Parathyroid adenoma (tissue), 2 donors: ENCODE data around the gene SOAT1.

Source experiments
- H2AFZ ChIP-seq: fragments of 300-600 bp; sonication (generic); one replicate; pipeline ENCODE4 v1.7.0; 2017; ENCODE audit warnings: antibody characterized with exemption, mild to moderate bottlenecking
- H3K27ac ChIP-seq: fragments of 300-600 bp; sonication (generic); one replicate; pipeline ENCODE4 v1.7.0; 2017
- H3K27me3 ChIP-seq: fragments of 300-600 bp; sonication (generic); one replicate; pipeline ENCODE4 v1.7.0; 2017; ENCODE audit warnings: low read length; ENCODE audit not compliant: control insufficient read depth, insufficient read depth
- H3K36me3 ChIP-seq: fragments of 300-600 bp; sonication (generic); one replicate; pipeline ENCODE4 v1.7.0; 2017; ENCODE audit warnings: low read length; ENCODE audit not compliant: control insufficient read depth, insufficient read depth
- H3K4me1 ChIP-seq: fragments of 300-600 bp; sonication (generic); one replicate; pipeline ENCODE4 v1.7.0; 2017; ENCODE audit warnings: control low read depth
- H3K4me2 ChIP-seq: fragments of 300-600 bp; sonication (generic); one replicate; pipeline ENCODE4 v1.7.0; 2017; ENCODE audit warnings: low read length
- H3K4me3 ChIP-seq: fragments of 300-600 bp; sonication (generic); one replicate; pipeline ENCODE4 v1.7.0; 2017; ENCODE audit warnings: low read depth, low read length
- H3K79me2 ChIP-seq: fragments of 300-600 bp; sonication (generic); one replicate; pipeline ENCODE4 v1.7.0; 2017; ENCODE audit warnings: control low read depth
- H3K9ac ChIP-seq: fragments of 300-600 bp; sonication (generic); one replicate; pipeline ENCODE4 v1.7.0; 2017; ENCODE audit warnings: mild to moderate bottlenecking
- H3K9me3 ChIP-seq: fragments of 300-600 bp; sonication (generic); one replicate; pipeline ENCODE4 v1.7.0; 2017; ENCODE audit warnings: low read length; ENCODE audit not compliant: control insufficient read depth
- TF ChIP-seq, protein P1 (sequence below): fragments of 300-600 bp; sonication (generic); IDR thresholded peaks from one replicate; pipeline ENCODE4 v1.7.0; 2017; ENCODE audit warnings: antibody characterized with exemption, mild to moderate bottlenecking
- donor health status: primary hyperparathyroidism.

Gene SOAT1

DNA sequence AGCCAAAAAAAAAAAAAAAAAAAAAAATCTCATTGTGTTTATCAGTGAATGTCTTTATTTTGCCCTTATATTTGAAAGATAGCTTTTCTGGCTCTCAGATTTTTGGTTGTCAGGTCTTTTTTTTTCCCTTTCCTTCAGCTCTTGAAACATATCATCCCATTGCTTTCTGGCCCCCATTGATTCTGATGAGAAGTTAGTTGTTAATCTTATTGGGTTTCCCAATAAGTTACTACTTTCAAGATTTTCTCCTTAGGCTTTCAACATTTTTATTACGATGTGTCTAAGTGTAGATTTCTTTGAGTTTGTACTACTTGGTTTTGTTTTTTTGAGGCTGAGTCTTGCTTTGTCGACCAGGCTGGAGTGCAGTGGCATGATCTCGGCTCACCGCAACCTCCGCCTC lies 14.7 kb upstream of the SOAT1 start:
- Histone ChIP-seq H3K4me1 (no peaks in the 10 kb centered on the region), H3K4me2 (no peak overlapping the region), H3K9ac (no peak overlapping the region), H2AFZ (no peak overlapping the region), H3K79me2 (no peaks in the 10 kb centered on the region), H3K36me3 (no peaks in the 10 kb centered on the region), H3K27me3 (no peaks in the 10 kb centered on the region), H3K9me3 (no peaks in the 10 kb centered on the region), H3K27ac (no peak overlapping the region), H3K4me3 (no peak overlapping the region)
- TF ChIP-seq, protein P1, sequence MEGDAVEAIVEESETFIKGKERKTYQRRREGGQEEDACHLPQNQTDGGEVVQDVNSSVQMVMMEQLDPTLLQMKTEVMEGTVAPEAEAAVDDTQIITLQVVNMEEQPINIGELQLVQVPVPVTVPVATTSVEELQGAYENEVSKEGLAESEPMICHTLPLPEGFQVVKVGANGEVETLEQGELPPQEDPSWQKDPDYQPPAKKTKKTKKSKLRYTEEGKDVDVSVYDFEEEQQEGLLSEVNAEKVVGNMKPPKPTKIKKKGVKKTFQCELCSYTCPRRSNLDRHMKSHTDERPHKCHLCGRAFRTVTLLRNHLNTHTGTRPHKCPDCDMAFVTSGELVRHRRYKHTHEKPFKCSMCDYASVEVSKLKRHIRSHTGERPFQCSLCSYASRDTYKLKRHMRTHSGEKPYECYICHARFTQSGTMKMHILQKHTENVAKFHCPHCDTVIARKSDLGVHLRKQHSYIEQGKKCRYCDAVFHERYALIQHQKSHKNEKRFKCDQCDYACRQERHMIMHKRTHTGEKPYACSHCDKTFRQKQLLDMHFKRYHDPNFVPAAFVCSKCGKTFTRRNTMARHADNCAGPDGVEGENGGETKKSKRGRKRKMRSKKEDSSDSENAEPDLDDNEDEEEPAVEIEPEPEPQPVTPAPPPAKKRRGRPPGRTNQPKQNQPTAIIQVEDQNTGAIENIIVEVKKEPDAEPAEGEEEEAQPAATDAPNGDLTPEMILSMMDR: no peak

DNA sequence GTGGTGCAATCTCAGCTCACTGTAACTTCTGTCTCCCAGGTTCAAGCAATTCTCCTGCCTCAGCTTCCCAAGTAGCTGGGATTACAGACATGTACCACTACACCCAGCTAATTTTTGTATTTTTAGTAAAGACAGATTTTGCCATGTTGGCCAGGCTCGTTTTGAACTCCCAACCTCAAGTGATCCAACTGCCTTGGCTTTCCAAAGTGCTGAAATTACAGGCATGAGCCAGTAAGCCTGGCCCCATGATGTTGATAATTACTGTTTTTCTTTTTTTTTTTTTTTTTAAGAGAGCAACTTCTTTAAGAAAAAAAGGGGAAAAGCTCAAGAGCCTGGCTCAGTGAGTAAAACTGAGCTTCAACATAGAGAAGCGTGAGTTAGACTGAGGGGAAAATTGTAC lies 9.6 kb upstream of the SOAT1 start:
- H3K4me2 ChIP-seq: no peak overlapping the region
- no peaks in the 10 kb centered on the region for H3K36me3 ChIP-seq
- no peaks in the 10 kb centered on the region for H3K27me3 ChIP-seq
- TF ChIP-seq, protein P1: no peak
- no peaks in the 10 kb centered on the region for H3K4me1 ChIP-seq
- no peak overlapping the region for H3K4me3 ChIP-seq
- H3K79me2 ChIP-seq: no peaks in the 10 kb centered on the region
- H2AFZ ChIP-seq: no peak overlapping the region
- no peak overlapping the region for H3K9ac ChIP-seq
- H3K27ac ChIP-seq: no peak overlapping the region
- no peaks in the 10 kb centered on the region for H3K9me3 ChIP-seq

DNA sequence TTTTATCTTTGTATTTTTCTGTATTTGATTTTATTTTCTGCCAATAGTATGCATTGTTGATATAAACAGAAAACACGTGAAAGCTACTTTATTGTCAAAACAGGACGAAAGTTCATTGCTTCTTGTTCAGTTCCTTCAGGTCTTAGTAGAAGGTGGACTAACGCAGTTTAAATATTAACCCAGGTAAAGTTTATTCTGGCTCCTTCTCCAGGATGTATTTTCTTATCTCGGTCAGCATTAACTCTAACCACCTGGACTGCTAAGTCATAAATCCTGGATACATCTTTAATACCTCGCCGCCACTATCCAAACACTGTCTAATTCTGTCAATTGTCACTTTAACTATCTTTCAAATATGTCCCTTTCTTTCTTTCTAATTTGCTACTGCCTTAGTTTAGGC lies 5.7 kb upstream of the SOAT1 start:
- no peak overlapping the region for H3K4me3 ChIP-seq
- TF ChIP-seq, protein P1: no peak
- H3K79me2 ChIP-seq: no peaks in the 10 kb centered on the region
- H3K27ac ChIP-seq: no peak overlapping the region
- no peaks in the 10 kb centered on the region for H3K36me3 ChIP-seq
- H2AFZ ChIP-seq: no peak overlapping the region
- no peaks in the 10 kb centered on the region for H3K27me3 ChIP-seq
- H3K4me2 ChIP-seq: no peak overlapping the region
- no peaks in the 10 kb centered on the region for H3K4me1 ChIP-seq
- no peak overlapping the region for H3K9ac ChIP-seq
- H3K9me3 ChIP-seq: no peaks in the 10 kb centered on the region

DNA sequence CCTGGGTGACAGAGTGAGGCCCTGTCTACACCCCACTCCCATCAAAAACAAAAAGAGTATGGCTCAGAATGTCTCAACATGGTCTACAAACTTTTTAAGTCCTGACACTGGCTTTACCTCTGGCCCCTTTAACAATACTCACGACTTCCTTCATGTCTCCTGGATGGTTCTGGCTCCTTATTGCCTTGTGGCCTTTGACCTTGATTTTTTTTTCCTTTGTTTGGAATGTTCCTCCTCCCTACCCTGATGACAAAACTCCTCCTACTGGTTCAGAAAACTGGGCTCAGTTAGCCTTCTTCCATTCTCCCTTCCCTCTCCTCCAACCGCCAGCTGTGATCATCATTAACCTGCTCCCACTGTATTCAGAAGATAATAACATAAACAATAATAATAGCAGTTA lies 4.6 kb upstream of the SOAT1 start:
- no peaks in the 10 kb centered on the region for H3K27me3 ChIP-seq

DNA sequence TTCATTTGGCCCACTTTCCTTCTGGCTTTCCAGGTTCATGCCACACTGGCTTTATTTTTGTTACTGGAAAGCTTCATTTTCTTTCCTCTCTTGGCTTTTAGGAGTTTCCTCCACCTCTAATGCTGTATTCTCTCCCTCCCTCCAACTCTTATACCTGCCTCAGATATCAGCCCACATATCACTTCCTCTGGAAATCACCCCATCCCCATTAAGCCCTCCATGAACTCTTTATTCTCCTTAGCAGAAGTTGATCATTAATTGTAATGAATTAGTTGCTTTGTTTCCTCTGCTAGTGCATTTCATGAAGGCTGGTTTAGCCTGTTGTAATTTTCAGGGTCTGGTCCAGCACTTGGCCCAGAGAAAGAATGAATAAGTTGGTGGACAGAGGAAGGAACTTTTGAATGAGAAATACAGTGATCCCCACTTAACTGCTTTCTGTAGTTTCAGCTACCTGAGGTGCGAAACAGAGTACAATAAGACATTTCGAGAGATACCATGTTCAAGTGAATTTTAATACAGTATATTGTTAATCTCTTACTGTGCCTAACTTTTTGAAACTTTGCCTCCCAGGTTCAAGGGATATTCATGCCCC lies 1.7 kb downstream of the SOAT1 start:
- Histone ChIP-seq H3K27me3 (no peaks in the 10 kb centered on the region), H3K79me2 (peaks cover 4% of the 10 kb centered on the region), H3K4me3 (no peak overlapping the region), H3K9me3 (no peaks in the 10 kb centered on the region), H2AFZ (no peak overlapping the region), H3K4me1 (no peaks in the 10 kb centered on the region), H3K36me3 (no peaks in the 10 kb centered on the region), H3K9ac (no peak overlapping the region), H3K4me2 (no peak overlapping the region), H3K27ac (no peak overlapping the region)
- TF ChIP-seq, protein P1: no peak

More for the DNA sequence above, 4.6 kb upstream of the SOAT1 start:
- no peaks in the 10 kb centered on the region for H3K4me1 ChIP-seq
- TF ChIP-seq, protein P1: no peak
- H3K79me2 ChIP-seq: no peaks in the 10 kb centered on the region
- H3K4me2 ChIP-seq: no peak overlapping the region
- H3K36me3 ChIP-seq: no peaks in the 10 kb centered on the region
- no peak overlapping the region for H3K27ac ChIP-seq
- H3K9ac ChIP-seq: no peak overlapping the region
- H2AFZ ChIP-seq: no peak overlapping the region
- no peak overlapping the region for H3K4me3 ChIP-seq
- H3K9me3 ChIP-seq: no peaks in the 10 kb centered on the region
